GM10266 (cell line): ENCODE measurements around the gene LRRC14B.
"Not testable (repeated sequence)": the region's sequence is repeated elsewhere in the genome, so short reads cannot be mapped to it uniquely, and the experiment has no call there.

Experiments used
- DNase-seq: peaks from one replicate; pipeline ENCODE4 v3.0.0; 2012; ENCODE audit errors: extremely low spot score
- TF ChIP-seq, protein P1 (sequence below): IDR thresholded peaks from 2 replicates; pipeline ENCODE4 v1.5.1; 2012; ENCODE audit warnings: mild to moderate bottlenecking, low read depth; ENCODE audit not compliant: control insufficient read depth, insufficient read depth; ENCODE audit errors: missing control alignments

The LRRC14B gene

DNA sequence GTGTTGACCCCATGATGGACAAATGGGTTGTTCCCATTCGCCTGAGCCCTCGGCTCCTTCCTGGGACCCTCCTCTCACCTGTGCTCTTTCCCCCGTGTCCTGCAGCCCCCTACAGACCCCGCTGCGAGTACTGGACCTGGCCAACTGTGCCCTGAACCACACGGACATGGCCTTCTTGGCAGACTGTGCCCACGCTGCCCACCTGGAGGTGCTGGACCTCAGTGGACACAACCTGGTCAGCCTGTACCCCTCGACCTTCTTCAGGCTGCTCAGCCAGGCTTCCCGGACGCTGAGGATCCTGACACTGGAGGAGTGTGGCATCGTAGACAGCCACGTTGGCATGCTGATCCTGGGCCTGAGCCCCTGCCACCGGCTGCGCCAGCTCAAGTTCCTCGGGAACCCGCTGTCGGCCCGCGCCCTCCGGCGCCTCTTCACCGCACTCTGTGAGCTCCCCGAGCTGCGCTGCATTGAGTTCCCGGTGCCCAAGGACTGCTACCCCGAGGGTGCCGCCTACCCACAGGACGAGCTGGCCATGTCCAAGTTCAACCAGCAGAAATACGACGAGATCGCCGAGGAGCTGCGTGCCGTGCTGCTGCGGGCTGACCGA, 3.4 kb downstream of the LRRC14B start:
- DNase-seq, result no peak
- TF ChIP-seq, protein P1, sequence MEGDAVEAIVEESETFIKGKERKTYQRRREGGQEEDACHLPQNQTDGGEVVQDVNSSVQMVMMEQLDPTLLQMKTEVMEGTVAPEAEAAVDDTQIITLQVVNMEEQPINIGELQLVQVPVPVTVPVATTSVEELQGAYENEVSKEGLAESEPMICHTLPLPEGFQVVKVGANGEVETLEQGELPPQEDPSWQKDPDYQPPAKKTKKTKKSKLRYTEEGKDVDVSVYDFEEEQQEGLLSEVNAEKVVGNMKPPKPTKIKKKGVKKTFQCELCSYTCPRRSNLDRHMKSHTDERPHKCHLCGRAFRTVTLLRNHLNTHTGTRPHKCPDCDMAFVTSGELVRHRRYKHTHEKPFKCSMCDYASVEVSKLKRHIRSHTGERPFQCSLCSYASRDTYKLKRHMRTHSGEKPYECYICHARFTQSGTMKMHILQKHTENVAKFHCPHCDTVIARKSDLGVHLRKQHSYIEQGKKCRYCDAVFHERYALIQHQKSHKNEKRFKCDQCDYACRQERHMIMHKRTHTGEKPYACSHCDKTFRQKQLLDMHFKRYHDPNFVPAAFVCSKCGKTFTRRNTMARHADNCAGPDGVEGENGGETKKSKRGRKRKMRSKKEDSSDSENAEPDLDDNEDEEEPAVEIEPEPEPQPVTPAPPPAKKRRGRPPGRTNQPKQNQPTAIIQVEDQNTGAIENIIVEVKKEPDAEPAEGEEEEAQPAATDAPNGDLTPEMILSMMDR, result no peak

DNA sequence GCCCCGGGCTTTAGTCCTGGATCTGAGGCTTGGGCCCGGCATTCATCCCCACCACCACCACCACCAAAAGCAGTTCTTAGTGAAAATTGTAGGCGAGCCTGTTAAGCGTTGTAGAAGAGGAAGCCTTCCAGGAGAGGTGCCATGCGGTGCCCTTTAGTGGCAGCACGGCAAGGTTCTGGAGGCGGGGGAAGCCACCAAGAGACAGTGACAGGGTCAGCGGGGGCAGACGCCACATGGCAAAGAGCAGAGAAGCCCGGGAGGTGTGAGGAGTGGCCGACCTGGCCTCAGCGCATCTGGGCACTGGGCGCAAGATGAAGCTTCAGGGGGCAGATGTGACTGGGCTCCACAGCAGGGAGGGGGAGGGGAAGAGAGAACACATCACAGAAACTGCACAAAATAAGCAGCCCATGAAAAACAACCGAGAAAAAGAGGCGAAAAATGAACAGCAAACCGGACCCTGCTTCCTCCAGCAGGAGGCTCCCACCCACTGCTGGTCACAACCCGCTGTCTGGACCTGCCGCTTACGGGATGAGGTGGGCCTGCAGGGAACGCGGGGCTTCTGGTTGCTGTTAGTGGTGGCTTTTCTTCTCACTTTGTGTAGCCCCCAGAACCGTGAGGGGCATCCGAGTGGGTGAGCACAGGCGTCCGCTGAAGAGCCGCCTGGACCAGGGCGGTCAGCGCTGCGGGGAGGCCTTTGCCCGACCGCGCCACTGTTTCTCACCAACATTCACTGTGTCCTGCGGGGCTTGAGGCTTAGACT, 4.3 kb downstream of the LRRC14B start:
- TF ChIP-seq, protein P1, result no peak
- DNase-seq, result no peak

DNA sequence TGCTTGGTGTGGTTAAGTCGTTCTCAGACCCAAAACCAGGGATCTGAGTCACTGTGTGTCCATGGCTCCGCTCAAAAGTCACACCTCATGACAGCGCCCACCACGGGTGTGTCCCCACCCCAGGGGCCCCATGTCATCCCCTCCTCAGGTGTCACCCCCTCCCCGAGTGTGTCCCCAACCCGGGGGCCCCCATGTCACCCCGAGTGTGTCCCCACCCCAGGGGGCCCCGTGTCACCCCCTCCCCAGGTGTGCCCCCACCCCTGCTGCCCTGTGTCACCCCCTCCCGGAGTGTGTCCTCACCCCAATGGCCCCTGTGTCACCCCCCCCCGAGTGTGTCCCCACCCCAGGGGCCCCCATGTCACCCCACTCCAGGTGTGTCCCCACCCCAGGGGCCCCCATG, 5.1 kb downstream of the LRRC14B start:
- TF ChIP-seq, protein P1, result no peak
- DNase-seq, result no peak

DNA sequence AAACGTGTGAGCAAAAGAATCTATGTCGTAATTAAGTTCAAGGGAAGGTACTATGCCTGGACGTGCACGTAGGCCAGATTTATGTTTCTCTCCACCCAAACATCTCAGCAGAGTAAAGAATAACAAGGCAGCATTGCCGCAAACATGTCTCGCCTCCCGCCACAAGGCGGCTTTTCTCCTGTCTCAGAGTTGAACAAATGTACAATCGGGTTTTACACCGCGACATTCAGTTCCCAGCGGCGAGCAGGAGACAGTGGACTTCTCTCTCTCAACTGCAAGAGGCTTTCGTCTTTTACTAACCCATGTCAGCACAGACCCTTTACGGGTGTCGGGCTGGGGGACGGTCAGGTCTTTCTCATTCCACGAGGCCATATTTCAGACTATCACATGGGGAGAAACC, 5.7 kb downstream of the LRRC14B start:
- DNase-seq, result not testable (repeated sequence)

DNA sequence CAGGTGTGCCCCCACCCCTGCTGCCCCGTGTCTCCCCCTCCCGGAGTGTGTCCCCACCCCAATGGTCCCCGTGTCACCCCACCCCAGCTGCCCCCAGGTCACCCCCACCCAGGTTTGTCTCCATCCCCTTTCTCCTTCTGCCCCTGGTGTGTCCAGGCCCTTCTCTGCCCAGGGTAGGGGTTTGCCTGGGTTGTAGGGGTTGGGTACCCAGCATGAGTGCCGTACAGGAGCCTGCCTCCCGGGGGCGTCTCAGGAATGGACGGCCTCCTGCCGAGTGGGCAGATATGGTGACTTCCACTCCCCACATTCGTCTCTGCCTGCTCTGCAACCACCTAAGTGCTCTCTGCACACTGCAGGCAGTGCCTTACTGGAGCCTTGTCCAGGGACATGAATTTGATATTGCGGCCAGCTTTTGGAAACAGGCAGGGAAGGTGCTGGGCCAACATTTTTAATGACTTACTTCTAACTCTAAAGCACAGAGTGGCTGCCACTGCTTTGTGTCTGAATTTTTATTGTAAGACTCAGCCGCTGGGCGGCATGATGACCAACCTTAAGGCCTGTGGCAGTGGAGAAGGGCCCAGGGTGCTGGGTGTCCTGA, 6.7 kb downstream of the LRRC14B start:
- TF ChIP-seq, protein P1, result no peak
- no peak for DNase-seq

DNA sequence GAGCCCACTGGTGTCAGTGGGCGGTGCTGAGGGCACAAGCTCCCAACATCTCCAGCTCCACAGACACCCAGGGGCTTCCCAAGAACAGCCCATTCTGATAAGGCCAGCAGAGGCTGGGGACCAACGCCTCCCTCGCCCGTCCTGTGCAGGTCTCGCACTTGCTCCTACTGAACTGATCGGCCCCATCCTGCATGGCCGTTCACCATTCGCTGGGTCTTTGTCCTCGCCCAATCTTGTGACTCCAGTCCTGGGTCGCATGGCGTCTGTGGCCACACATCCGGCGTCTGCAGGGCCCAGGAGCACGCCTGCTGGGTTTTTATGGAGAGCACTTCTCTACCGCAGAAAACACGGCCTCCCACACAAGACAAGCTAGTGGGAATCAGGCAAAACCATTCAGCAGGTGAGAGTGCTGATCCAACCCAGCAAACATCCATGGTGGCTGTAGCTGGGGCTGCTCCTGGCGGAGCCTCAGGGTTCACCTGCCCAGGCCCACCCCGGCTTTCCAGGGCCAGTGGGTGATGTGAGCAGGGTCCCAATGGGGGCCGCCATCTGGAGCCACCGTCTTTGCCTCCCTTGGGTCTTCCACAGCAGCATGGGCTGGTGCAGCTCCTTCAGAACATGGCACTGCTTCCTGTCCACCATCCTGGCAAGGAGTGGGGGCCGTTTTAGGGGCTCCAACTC, 7.4 kb downstream of the LRRC14B start:
- no peak for DNase-seq

More for the DNA sequence above, 7.4 kb downstream of the LRRC14B start:
- TF ChIP-seq, protein P1, result no peak
